HepG2 (cell line): Measurements from ENCODE around the gene DLL4.

Experiments
- PBX2 ChIP-seq: IDR thresholded peaks from 2 replicates; pipeline ENCODE4 v1.6.1; 2016; ENCODE audit warnings: control low read depth
- PPARG ChIP-seq: conservative IDR thresholded peaks from 2 replicates; pipeline ENCODE4 v1.6.1; 2016; ENCODE audit warnings: missing biosample characterization, missing genetic modification reagents
- TGIF2 ChIP-seq: IDR thresholded peaks from 2 replicates; pipeline ENCODE4 v1.6.1; 2016; ENCODE audit warnings: control low read depth, missing compliant biosample characterization
- ZNF362 ChIP-seq: sonication (generic); formaldehyde crosslinking; IDR thresholded peaks from 2 replicates; pipeline ENCODE4 v1.4.0; 2020; ENCODE audit warnings: missing genetic modification reagents, mild to moderate bottlenecking, borderline replicate concordance
- ZNF839 ChIP-seq: sonication (generic); formaldehyde crosslinking; IDR thresholded peaks from 2 replicates; pipeline ENCODE4 v1.4.0; 2020; ENCODE audit warnings: missing genetic modification reagents, mild to moderate bottlenecking, borderline replicate concordance
- TF ChIP-seq, protein P1 (sequence below): sonication (generic); formaldehyde crosslinking; IDR thresholded peaks from 2 replicates; pipeline ENCODE4 v1.5.1; 2020; ENCODE audit warnings: mild to moderate bottlenecking, missing genetic modification reagents, moderate library complexity

DNA sequence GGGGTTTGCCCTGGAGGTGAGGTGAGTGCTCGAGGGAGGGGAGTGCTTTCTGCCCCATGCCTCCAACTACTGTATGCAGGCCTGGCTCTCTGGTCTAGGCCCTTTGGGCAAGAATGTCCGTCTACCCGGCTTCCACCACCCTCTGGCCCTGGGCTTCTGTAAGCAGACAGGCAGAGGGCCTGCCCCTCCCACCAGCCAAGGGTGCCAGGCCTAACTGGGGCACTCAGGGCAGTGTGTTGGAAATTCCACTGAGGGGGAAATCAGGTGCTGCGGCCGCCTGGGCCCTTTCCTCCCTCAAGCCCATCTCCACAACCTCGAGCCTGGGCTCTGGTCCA, 9.4 kb downstream of the DLL4 start:
- TF ChIP-seq PBX2 (CRISPR knock-in tag) (no peak), ZNF362 (CRISPR knock-in tag) (no peak), TGIF2 (CRISPR knock-in tag) (no peak), PPARG (CRISPR knock-in tag) (no peak), ZNF839 (CRISPR knock-in tag) (no peak)
- TF ChIP-seq, protein P1, sequence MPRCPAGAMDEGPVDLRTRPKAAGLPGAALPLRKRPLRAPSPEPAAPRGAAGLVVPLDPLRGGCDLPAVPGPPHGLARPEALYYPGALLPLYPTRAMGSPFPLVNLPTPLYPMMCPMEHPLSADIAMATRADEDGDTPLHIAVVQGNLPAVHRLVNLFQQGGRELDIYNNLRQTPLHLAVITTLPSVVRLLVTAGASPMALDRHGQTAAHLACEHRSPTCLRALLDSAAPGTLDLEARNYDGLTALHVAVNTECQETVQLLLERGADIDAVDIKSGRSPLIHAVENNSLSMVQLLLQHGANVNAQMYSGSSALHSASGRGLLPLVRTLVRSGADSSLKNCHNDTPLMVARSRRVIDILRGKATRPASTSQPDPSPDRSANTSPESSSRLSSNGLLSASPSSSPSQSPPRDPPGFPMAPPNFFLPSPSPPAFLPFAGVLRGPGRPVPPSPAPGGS (CRISPR knock-in tag), result no peak
